GM21447 (cell line): ENCODE measurements around the gene TIAM2.
"Not testable (repeated sequence)": the region's sequence is repeated elsewhere in the genome, so short reads cannot be mapped to it uniquely, and the experiment has no call there.

ENCODE experiments used
- ATAC-seq: cut with Tn5 transposase; IDR thresholded peaks from one replicate; pipeline ENCODE4 v1.9.1; 2021; ENCODE audit not compliant: unreplicated experiment

Gene TIAM2

DNA sequence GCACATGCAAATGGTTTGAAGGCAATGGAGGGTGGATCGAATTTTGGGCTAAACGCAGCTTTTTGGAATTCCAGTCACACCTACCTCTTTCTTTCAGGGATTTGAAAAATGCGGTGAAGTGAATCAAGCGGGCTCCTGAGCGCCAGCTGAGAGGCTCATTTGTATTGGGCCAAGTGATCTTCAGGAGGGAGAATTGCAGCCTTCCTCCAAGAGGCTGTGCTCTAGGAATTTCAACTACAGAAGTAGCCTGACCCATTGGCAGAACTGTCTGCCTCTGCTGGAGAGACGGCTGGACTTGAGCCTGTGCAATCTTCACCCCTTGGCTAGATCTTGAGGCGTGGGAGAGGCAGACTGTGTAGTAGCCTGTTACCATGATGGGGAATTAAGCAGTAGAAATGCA, 5.7 kb upstream of the TIAM2 start:
- no peak for ATAC-seq

- no peak for ATAC-seq
Observed at GRCh38 chr6:154991207-154991606, 3.9 kb upstream of the TIAM2 start.

DNA sequence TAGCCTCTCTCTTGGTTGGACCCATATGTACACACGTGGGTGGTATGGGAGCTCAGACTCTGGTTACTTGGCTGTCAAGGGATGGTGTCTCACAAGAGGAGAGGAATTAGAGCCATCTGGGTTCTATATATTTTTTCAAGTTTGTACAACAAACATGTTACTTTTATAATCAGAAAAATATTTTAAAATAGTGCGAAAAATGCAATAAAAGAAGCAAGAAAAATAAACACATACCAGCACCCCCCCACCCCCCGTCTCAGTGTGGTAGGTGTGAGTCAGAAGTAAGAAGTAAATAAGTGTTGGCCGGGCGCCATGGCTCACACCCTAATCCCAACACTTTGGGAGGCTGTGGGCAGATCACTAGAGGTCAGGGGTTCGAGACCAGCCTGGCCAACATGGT, 2.1 kb upstream of the TIAM2 start:
- ATAC-seq, result no peak

DNA sequence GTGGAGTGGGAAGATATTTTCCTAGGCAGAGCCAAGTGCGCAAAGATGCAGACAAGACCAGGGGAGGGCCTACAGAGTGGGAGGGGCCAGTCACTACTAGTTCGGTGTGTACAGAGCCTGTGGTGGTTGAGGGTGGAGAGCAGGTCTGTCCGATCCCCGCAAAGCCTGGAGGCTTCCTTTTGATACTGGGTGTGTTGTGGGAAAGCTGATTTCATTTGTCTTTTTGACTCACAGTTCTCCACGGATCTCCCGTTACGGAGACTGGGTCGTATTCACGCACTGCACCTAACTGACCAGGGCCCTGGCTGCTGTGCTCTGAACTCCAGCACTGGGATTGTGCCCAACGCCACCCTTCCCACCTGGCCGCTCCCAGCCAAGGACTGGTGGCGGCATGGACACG, 1.4 kb upstream of the TIAM2 start:
- no peak for ATAC-seq

DNA sequence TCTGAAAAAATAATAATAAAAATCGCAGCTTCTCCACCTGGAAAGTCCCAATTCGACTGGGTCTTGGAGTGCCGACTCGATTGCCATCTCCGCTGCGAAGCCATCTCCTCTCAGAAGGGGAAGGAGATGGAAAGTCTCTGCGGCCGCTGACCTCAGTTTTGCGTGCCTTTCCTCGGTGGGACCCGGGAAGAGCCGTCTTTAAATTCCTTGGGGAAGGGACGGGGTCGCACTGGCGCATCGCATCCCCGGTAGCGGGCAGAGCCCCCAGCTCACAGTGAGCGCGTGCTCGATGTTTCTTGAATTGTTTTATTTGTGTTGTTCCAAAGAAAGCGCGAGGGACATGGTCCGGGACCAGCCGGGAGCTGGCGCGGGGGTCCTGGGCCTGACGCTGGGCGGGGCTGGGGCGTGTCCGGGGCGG, 270 bp upstream of the TIAM2 start:
- ATAC-seq, result no peak

- ATAC-seq, result no peak
Observed at GRCh38 chr6:154996016-154996590, 988 bp downstream of the TIAM2 start.

- ATAC-seq, result no peak
Observed at GRCh38 chr6:154996841-154997311, 1.8 kb downstream of the TIAM2 start.

DNA sequence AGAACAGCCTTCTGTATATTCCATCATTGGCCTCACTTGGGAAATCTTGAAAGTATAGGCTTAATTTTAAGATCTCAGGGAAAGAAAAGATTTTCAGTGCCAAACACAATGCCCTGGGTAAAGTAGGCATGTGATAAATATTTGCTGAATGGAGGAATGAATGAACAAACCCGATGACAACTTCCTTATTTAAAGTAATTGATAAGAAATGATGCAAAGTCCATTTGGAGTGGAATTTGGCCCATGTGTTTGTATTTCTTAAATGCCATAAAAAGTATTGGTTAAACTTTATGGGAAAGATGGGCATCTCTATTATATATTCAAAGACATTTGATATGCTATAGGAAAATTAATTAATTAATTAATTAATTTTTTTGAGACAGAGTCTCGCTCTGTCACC, 3.7 kb downstream of the TIAM2 start:
- no peak for ATAC-seq

DNA sequence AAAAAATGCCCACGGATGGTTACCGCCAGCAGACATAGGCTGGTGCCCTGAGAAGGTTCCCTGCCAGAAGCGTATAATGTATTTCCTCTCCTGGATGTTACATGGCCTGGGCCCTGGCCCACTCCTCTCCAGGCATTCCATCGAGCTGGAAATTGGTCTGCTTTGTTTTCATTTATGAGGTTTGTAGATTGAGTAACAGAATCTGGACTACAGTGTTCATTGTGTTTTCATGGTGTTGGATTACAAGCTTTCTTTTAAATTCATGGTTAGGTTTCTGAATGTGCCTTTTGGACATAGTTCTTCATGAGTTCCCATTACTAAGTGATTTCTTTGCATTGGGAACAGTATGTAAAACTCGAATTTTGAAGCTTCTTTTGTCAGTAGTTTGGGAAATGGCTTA, 6.4 kb downstream of the TIAM2 start:
- no peak for ATAC-seq

DNA sequence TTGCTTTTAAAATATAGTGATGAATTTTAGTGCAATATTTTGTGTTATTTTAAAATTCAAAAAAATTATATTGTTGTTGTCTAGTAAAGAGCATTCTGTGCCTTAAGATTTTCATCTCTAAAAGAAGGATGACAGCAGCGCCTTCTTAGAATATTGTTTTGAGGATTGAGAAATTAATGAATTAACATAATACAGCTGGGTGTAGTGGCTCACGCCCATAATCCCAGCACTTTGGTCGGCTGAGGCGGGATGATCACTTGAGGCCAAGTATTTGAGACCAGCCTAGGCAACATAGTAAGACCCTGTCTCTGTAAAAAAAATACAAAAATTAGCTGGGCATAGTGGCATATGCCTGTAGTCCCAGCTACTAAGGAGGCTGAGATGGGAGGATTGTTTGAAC, 6.8 kb downstream of the TIAM2 start:
- no peak for ATAC-seq

GRCh38 chr6:155003476-155003875, 8.4 kb downstream of the TIAM2 start:
- no peak for ATAC-seq

DNA sequence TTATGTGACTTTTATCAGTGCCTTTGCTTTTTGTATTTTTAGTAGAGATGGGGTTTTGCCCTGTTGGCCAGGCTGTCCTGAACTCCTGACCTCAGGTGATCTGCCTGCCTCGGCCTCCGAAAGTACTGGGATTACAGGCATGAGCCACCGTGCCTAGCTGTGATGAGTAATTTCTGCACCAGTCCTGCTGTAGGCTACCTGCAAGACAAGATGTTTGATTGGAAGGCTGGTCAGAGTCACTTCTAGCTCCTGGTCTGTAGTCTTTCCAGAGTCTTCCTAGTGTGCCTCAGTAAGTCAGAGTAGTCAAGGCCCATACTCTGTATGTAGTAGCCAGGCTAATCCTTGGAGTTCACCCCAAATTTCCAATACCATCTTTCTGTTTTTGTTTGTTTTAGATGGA, 8.9 kb downstream of the TIAM2 start:
- no peak for ATAC-seq

GRCh38 chr6:155004576-155005372, 9.7 kb downstream of the TIAM2 start:
- no peak for ATAC-seq

DNA sequence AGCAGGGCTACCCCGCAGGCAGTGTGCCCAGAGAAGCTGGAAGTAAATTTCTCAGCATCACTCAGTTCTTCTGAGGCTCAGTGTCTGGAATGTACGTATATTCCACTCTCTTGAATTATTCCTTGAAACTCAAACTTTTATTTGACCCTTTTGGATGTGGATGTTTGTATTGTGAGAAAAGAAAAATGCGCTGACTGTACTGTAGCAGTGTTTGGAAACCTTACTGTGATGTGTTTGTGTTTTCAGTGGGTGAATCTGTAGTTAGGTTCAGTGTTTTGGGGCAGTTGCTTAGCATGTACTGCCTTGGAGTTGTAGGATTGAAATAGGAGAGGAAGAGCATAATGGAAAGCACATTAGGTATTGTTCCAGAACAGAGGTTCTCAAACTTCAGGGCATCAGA, 13.5 kb downstream of the TIAM2 start:
- ATAC-seq, result no peak

DNA sequence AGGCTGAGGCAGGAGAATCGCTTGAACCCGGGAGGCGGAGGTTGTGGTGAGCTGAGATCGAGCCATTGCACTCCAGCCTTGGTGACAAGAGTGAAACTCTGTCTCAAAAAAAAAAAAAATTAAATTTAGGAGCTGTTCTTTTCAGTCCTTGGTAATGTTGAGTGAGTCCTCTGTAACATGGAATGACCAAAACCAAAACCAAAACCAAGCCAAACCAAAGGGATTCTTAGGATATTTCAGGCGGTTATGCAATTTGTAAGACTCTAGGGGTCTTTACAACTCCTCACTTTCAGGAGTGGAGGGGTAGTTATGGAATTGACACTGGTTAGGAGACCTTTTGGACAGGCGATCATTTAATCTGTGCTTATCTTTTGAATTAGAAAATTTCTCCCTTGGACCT, 15.8 kb downstream of the TIAM2 start:
- ATAC-seq, result no peak

- ATAC-seq, result no peak
Observed at GRCh38 chr6:155011809-155012291, 16.7 kb downstream of the TIAM2 start.

DNA sequence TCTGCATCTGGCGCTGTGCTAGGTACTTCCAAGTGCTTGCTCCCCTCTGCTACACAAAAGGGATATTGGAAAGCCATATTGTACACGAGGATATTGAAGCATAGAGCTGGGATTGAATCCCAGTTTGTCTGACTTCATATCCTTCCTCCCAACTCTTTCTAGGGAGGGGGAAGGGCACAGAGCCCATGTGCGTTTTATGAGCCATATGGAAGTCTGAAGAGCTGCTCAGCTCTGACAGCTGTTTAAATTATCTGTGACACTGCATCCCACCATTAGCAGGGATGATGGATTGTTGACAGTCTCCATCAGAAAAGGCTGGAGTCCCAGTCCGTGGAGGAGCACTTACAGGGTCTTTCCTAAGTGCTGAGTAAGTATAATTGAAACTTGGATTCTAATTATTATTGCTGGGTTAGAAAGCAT, 18.4 kb downstream of the TIAM2 start:
- ATAC-seq, result no peak

- ATAC-seq, result no peak
Observed at GRCh38 chr6:155014137-155014536, 19.0 kb downstream of the TIAM2 start.

DNA sequence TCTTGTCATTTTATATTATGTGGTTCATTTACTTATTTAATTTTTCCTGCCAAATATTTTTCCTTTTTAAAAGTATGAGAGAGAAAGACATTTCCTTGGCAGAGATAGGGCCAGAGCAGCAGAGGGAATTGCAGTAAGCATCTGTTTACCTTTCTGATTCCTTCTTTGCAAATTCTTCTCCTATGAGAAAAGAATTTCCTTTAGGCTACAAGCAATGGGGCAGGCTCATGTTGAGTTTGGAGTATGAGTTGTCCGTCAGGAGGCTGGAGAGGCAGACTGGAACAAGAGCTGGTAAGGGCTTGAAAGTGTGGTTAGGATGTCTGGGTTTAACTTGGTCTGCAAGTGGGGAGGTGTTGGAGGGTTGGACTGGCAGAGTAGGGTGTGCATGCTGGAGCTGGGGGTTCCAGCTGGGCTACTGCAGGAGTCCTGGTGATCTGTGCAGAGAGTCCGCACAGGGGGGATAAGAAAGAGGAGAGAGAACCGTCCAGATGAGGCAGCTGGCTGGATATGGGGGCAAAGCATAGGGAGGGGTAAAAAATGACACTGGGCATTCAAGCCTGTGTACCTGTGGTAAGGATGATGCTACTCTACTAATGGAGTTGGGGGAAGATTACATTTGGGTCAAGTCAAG, 19.7 kb downstream of the TIAM2 start:
- ATAC-seq, result no peak

DNA sequence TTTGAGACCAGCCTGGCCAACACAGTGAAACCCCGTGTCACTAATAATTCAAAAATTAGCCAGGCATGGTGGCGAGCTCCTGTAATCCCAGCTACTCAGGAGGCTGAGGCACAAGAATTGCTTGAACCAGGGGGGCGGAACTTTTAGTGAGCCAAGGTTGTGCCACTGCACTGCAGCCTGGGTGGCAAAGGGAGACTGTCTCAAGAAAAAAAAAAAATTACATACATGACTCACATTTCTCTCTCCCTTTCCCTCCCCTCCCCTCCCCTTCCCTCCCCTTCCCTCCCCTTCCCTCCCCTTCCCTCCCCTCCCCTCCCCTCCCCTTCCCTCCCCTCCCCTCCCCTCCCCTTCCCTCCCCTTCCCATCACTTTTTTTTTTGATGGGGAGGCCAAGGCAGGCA, 23.3 kb downstream of the TIAM2 start:
- ATAC-seq, result not testable (repeated sequence)

GRCh38 chr6:155021680-155022079, 26.6 kb downstream of the TIAM2 start:
- no peak for ATAC-seq

- ATAC-seq, result no peak
Observed at GRCh38 chr6:155022721-155023120, 27.6 kb downstream of the TIAM2 start.
